COLO829 (cell line): ENCODE data around the gene PREX1.

Experiments
- DNase-seq: peaks from one replicate; pipeline ENCODE4 v3.0.0; 2012; ENCODE audit warnings: low spot score

Gene PREX1

DNA sequence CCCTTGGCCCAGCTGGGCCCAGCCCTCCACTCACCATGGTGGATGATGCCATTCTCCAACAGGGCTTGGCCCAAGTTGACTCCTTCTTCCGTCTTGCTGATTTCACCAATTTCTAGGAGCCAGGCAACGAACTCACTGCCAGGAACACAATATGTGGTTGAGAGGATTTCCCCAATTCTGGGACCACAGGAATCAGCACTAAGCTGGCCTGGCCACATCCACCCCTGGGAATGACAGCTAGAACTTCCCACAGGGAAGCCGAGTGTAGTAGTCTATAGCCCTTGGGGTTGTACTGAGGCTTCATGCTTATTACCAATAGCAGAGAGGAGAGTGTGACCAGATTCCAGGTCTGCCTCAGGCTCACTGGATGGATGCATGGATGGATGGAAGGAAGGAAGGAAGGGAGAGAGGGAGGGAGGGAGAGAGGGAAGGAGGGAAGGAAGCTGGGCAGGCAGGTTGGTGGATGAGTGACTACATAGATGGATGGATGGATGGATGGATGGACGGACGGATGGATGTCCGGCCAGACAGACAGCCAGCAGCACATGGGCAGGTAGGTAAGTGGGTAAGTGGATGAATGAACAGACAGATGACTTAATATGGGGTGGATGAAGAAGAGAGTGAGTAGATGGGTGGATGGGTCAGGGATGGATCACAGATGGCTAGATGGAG, 146.5 kb downstream of the PREX1 start:
- DNase-seq = no peak

DNA sequence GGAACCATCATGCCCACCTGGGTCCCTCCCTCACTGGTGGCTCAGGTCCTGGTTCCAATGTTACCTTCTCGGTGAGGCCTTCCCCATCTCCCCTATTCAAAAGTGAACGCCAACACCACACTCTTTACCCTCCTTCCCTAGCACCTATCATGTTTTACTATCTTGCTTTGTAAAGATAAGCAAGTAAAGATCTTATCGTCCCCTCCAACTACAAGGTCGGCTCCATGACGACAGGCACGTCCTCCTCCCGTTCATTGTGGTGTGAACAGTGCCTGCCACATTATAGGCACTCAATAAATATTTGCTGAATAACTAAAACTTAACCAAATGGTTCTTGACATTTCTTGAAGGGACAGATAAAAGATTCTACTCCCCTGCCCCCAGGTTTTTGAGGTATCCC, 147.1 kb downstream of the PREX1 start:
- DNase-seq = no peak

DNA sequence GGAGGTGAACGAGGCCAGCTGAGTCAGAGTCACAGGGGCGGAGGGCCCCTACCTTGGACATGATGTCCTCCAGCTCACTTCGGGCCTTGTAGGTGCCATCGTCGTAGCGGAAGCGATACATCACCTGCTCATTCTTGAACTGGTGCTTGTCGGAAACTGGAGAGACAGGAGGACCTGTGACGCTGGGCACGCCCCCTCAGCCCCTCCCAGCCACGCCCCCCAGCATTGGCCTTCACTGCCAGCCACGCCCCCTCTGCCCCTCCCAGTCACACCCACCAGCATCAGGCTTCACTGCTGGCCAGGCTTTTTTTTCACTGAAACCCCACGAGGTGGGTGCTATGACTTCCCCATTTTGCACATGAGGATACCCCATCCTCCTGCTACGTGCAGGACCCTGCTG, 148.2 kb downstream of the PREX1 start:
- peak; percentile 65 for DNase-seq

DNA sequence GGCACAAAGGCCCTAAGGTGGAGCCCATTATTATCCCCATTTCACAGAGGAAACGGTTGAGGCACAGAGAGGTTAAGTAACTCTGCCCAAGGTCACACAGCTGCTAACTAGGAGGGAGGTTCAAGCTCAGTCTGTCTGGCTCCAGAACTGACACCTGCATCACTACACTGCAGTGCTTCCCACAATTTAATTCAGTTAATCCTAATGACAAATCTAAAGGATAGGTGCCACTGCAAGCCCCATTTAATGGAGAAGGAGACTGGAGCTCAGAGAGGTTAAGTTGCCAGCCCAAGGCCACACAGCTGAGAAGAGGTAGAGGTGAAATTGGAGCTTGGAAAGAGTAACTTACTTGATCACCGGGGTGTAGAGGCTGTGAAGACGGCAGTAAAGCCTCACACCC, 148.8 kb downstream of the PREX1 start:
- no peak for DNase-seq

DNA sequence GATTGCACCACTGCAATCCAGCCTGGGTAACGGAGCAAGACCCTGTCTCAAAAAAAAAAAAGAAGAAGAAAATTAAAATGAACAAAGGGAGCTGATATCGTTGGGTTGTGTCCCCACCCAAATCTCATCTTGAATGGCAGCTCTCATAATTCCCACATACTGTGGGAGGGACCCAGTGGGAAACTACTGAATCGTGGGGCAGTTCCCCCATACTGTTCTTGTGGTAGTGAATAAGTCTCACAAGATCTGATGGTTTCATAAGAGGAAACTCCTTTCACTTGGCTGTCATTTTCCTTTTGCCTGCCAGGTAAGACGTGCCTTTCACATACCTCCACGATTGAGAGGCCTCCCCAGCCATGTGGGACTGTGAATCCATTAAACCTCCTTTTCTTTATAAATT, 149.4 kb downstream of the PREX1 start:
- DNase-seq = no peak

DNA sequence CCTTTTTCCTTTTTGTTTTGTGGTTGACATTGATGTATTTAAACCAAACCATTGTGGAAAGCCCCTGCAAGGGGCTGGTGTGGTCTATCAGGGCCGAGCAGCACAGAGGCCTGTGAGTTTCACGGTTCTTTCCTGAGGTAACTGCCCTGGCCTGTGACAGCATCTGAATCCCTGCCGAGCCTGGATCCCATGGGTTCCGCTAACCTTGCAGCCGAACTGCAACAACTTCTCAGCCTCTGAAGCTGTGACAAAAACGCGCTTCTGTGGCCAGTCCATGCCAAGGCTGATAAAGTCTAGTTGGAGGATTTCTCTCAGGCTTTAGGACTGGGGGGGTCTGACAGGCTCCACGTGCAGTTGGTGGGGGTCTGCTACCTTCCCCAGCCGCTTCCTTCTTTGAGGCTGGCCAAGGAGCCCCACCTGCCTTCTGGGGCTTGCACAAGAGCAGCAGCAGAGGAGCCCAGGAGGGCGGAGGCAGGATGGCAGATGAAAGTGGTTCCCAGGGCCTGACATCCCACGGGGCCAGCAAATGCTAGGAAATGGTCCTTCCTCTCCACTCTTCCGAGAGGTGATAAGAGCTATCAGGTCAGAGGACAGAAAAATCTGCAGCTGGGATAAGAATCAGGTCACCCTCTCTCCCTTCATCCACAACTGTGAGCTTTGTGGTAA, 150.9 kb downstream of the PREX1 start:
- no peak for DNase-seq

DNA sequence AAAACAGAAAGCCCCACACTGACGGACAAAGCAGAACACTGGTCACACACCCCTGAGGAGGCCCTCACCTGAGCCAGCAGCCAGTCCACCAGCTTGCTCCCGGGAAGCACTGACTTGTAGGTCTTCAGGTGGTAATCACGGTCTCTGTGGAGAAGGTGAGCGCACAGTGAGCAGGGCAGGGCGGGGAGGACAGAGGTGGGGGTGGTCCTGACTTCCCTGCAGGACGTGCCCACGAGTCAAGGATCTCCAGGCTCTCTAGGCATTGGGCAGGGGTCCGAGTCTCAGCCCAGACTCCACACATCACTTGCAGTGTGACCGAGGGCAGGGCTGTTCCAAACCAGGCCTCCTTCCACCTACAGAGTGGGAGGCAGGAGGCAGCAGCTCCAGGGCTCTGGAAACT, 151.7 kb downstream of the PREX1 start:
- no peak for DNase-seq

DNA sequence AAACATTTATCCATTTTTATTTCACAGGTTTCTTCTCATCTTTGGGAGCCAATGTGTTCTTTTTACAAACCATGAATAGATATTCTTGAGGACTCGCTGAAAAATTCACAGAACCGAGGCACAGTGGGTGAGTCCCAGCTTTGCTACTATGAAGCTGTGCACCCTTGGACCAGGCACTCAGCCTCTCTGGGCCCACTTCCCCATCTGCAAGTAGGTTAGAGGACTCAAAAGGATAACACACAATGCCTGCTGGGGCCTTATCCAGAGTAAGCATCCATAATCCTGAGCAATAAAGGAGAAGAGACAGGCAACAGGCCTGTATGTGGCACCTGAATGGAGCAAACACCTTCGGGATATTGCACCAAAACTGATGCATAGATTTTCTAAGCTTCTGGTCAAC, 153.3 kb downstream of the PREX1 start:
- no peak for DNase-seq

DNA sequence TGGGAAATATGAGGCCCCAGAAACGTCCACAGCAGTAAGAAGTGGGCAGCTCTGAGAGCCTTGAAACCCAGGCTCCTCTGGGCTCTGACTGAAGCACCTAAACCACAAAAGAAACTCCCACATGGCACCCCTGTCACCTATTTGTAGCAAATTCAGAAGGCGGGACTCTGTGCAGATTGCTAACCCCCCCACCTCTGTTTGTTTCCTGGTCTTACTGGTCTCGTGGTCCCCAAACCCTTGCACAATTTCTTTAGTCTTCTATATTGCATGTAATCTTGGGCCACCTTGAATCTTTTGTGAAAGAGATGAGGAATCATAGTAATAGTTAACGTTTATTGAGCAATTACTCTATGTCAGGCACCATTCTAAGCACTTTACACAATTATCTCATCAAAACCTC, 154.3 kb downstream of the PREX1 start:
- DNase-seq = no peak

DNA sequence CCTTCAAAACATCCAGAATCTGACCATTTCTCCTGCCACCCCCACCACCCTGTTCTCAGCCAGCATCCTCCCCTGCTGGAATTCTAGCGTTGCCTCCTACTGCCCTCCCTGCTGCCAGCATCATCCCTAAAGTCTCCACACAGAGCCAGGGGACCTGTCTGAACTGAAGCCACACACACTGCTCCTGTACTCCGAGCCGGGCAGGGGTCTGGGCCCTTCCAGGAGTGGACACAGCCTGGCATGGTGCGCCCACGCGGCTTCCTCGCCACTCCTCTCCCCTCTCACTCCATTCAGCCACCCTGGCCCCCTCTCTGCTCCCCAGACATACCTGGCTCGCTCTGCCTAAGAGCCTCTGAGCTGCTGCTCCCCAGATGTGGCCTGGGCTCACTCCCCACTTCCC, 155.5 kb downstream of the PREX1 start:
- DNase-seq = no peak

DNA sequence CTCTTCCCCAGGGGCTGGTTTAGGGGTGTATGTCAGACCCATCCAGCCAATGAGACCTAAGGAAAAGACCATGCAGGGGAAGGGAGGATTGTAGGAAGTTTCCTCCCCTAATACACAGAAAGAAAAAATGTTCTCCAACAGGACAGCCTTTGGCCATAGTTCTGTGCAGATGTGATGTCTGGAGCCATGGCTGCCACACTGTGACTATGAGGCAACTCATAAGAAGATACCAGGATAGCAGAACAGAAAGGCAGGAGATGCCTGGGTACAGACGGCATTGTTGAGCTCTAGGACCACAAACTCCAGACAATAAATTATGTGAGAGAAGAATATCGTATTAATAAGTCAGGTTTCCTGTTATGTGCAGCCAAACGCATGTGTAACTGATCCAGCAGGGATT, 156.7 kb downstream of the PREX1 start:
- no peak for DNase-seq

DNA sequence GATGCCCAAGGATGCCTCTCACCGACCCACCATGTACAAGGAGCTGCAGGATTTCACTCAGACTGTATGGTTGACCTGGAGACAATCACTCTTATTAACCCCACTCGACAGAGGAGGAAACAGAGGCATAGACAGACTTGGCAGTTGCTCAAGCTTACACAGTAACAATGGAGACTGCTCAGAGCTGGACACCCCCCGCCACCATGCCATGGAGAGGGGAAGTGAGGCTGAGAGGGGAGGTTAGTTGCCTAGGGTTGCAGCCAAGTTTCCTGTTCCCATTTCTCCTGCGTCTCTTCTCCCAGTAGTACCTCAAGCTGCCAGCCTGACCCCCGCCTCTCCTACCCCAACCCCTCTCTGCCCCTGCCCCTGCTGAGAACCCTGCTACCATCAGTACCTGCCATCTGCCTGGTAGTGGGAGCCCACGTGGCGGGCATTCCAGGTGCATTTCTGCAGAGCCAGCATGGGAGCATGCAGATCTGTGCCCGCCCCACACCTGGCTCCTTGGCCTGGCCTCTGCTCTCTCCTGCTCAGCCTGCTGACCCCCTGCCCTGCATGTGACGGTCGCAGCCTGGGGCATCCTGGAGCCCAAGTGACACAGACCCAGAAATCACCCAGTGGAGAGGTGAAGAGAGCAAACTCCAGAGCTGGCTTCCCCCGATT, 157.7 kb downstream of the PREX1 start:
- no peak for DNase-seq

DNA sequence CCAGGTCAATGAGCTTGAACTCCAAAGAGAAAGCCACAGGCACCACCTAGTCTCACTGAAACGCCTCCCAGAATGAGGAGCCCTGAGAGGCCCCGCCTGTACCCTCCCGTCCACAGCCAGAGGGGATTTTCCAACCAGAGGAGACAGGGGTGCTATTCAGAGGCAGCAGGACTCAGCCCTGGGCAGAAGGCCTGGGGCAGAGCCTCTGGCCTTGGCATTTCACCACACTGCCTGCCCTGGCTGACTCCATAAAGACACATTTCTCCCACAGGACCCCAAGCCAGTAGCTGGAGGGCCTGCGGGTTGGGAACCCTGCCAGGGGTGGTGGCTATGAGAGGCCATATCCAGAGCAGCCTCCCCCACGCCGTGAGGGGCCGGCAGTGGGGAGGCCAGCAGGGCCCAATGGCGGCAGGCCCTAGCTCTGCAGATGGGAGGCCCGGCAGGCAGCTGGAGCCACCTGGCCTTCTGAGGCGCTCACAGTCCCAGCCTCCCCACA, 159.3 kb downstream of the PREX1 start:
- no peak for DNase-seq

DNA sequence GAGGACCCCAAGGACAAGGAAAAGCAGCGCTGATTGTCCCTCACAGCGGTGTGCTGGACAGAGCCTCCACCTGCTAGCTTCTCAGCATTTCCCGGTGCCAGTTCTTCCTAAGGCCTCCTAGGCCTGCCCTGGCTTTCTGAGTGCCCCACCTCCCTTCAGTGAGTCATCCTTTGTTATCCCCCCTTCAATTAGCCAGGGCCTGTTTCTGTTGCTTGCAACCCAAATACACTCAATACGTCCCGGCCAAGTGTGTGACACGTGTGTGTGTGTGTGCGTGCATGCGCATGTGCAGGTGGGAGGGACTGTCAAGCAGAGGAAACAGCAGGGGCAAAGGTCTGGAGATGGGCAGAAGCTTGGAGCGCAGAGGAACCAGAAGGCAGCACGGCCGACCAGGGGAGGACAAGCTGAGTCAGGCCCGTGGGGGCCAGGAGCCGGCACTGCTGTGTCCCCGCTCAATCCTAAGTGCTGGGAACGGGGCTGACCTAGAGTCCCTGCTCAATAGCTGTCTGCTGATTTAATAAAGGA, 159.8 kb downstream of the PREX1 start:
- no peak for DNase-seq

DNA sequence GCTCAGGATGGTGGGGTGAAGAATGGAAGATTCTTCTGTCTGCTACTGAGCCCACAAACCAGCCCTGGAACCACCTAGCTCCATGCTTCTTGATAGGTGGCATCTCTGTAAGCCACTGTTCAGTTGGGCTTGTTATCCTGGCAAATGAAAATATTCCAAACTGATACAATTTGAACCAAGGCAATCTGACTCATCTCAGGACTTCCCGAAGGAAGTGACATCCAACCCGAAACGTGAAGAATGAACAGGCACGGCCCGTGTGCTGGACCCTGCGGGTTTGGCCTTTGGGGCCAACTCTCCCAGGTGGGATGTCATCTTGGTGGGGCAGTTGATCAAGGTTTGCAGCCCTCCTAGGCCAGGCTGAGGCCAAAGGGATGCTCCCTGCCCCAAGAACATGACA, 160.3 kb downstream of the PREX1 start:
- DNase-seq = no peak

DNA sequence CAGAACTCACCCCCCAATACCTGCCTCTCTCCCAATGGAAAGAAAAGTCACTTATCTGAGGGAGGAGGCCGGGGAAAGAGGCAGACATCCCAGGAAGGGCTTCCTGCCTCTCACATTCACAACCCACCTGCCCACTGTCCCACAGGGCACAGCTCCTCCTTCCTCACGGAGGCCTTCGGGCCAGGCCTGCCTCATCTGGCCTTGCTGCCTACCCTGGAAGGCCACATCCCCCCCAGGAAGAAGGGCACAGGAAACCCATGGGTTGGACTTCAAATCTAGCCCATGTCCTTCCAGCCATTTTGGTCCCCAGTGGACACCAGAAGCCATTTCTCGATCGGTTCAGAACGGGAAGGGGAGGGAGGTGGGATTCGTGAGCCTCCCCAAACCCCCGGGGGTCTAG, 162.0 kb downstream of the PREX1 start:
- no peak for DNase-seq

DNA sequence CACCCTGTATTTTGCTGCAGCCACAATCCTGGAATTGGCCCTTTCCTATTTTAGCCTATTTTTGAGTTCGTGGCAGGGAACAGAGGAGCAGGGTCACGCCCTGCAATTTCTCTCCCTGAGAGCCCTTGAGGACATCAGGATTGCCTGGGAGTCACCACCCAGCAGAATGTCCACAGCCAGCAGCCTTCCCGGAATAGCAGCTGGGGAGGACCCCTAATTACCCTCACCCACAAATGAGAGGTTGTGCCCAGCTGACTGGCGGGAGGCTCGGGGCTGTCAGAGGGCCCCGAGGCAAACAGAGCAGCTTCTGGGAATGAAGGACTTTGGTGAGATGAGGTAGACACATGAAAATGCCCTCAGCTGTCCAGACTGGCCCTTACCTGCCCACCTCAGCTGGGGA, 165.1 kb downstream of the PREX1 start:
- no peak for DNase-seq

DNA sequence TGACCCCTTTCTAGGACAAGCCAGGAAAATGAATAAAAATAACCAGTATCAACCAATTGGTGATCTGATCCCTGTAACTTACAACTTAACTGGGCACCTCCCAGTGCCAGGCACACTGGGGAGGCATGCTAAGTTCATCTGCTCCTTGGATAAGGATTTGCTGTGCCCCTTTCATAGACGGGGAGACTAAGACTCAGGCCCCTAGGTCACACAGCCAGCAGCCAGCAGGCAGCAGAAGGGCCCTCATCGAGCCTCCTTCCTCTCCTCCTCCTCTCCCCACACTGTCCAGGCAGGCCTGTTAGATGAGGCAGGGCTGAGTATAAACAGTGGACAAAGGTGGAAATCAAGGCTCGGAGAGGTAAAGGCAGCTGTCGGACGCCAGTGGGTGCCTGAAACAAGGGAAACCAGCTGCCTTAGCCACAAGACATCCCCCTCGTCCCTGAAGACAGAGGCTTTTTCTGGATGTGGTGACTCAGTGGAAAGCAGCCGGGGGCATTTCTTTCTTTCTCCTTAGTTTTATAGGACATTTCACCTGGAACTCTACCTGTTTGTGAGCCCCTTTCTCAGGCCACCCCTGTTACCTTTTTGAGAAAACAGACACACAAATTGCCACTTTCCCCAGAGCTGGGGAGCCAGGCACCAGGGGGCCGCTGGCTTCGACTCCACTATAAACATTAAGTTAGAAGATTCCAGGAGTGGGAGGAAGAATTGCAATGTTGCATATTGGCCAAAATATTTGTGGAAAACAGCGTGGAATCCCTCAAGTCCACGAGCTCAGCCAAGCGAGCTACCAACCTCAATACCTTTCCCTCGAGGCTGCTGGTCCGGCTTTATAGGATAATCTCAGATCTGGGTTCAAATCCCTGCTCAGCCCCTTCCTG, 166.0 kb downstream of the PREX1 start:
- DNase-seq = no peak

DNA sequence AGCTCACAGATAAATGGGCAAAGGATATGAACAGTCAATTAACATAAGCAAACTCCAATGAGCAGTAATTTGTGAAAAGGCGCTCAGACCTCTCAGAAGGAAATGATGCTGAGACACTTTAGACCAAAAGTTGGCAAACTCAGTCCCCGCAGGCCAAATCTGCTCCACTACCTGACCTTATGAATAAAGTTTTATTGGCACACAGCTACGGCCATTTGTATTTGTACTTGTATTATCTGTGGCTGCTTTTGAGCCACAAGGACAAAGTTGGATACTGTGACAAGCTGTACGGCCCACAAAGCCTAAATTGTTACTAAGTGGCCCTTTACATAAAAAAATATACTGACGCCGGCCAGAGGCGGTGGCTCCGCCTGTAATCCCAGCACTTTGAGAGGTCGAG, 167.0 kb downstream of the PREX1 start:
- no peak for DNase-seq

DNA sequence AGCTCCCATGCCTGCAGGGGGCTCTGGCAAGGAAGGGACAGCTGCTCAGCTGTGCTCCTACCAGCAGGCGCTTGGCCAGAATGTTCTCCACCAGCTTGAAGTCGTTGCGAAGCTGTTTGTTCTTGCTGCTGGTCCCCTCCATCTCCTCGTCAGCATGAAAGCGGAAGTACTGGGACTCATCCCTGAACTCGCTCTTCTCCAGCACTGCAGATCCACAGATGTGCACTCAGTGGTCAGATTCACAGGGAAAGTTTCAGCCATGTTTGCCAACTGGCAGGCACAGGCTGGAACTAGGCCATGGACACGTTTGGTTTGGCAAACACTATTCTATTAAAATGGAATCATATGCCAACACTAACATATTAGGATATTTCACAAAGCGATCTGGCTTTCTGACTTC, 167.9 kb downstream of the PREX1 start:
- no peak for DNase-seq

DNA sequence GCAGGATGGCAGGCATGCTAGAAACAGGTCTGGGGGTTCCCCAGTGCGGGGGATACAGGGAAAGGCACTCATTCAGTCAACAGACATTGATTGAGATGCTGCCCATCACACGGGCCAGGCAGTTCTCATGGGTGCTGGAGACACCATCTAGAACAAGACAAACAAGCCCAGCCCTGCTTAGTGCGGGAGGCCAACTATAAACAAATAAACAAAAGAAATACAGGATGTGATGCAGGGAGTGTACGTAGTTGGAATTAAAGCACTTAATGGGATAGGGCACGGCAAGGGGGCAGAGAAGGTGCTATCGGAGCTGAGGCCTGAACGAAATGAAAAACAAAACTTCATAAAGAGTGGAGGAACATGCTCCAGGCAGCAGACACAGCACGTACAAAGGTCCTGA, 169.3 kb downstream of the PREX1 start:
- DNase-seq = no peak

DNA sequence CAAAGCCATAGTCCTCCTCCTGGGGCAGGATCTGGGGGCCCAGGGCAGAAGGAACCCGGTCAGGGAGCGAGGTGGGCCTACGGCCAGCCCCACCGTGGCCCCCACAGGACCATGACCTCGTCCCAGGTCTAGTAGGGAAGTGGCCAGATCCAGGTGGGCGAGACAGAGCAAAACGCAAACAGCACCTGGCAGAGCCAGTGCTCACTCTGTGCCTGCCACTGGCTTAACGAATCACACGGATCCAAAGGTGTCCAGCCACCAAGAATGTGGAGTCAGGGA, 169.7 kb downstream of the PREX1 start:
- DNase-seq = no peak
